Iris pigment epithelial cell (primary cell): ENCODE results near the gene OR4L1.
"Not testable (repeated sequence)": the region's sequence is repeated elsewhere in the genome, so short reads cannot be mapped to it uniquely, and the experiment has no call there.

Experiments used
- DNase-seq: peaks from one replicate; pipeline ENCODE4 v3.0.0-alpha.2; 2011; ENCODE audit warnings: low read depth

The OR4L1 gene

GRCh38 chr14:20059745-20060144 lies at the start of gene OR4L1:
Gene OR4L1 (plus strand): TSS chr14:20060045. CDS start chr14:20060045, 0 bp downstream.
- DNase-seq, result no peak

GRCh38 chr14:20019257-20019865 lies 40.5 kb upstream of the OR4L1 start, which contains the start of gene OR4K14:
Gene OR4K14 (minus strand): TSS chr14:20019307. CDS start chr14:20015193, 4,114 bp downstream.
- no peak for DNase-seq

- no peak for DNase-seq
These were observed 28.8 kb upstream of the OR4L1 start for GRCh38 chr14:20031058-20031457.

- no peak for DNase-seq
These were observed 24.4 kb upstream of the OR4L1 start for GRCh38 chr14:20035449-20035848.

- no peak for DNase-seq
These were observed 23.9 kb upstream of the OR4L1 start, which contains the start of gene OR4K13 for GRCh38 chr14:20035938-20036337. Gene OR4K13 (minus strand): TSS chr14:20036038. CDS start chr14:20034758, 1,280 bp downstream.

GRCh38 chr14:20044243-20044642 lies 15.6 kb upstream of the OR4L1 start:
- DNase-seq, result no peak

GRCh38 chr14:20048202-20048601 lies 11.6 kb upstream of the OR4L1 start:
- no peak for DNase-seq

DNA sequence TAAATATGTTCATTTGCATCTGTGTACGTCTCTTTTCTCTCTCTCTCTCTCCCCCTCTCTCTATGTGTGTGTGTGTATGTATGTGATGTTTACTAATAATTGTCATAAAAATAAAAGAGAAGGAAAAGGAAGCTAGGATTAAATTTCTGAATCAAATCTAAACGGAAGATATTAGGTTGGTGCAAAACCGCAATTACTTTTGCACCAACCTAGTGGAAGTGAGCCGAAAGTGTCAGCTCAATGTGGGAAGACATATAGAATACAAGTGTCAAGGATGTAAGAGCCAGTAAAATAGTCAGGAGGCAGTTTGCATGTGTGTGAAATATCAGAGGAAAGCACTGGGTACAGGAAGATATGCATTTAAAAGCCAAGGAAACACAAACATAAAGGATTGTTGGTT lies 32.2 kb downstream of the OR4L1 start:
- DNase-seq, result no peak

DNA sequence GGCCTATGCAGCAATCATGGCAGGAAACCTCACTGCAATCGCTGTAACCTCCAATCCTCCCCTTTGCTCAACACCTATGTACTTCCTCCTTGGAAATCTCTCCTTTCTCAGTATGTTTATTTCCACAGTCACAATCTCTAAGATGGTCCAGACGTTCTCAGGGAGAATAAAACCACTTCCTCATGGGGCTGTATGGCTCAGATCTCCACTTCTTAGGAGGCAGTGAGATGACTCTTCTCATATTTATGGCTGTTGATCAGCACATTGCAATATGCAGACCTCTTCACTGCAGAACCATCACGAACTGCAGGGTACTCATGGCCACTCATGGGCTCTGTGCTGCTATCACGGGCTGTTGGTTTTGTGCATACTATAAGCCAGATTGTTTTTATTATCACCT lies 33.6 kb downstream of the OR4L1 start:
- no peak for DNase-seq

GRCh38 chr14:20098926-20099770 lies 39.3 kb downstream of the OR4L1 start:
- not testable (repeated sequence) for DNase-seq

DNA sequence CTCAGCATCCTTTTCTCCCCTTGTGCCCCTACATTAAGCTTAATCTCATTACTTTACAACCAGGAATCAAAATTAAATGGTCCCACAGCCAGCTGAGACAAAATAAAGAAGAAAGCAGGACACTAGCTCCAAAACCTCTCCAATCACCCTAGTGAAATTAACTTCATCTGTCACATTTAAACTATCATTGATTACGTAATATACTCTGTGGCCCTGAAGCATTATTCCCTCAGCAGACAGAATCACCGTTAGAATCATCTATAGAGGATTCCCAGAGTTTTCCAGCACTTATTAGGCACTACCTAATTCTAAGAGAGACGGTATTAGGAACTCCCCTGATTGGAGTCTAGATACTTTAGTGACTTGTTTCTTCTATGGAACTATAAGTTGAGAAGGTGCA lies 50.6 kb downstream of the OR4L1 start, which contains the start of gene OR4K17:
TSS of gene OR4K17 (plus strand) at position 302 of the 400 bp plus-strand sequence. CDS start 6,761 bp downstream, outside the sequence.
- no peak for DNase-seq
